AG10803 (cell line): ENCODE data around the gene ST6GALNAC3.

ENCODE experiments used
- DNase-seq: peaks from one replicate; pipeline ENCODE4 v3.0.0; 2010; ENCODE audit warnings: low read depth
- H3K4me3 ChIP-seq: 2 replicates; pipeline ENCODE4 v1.5.1; 2011; ENCODE audit warnings: mild to moderate bottlenecking, low read length, control low read depth
- CTCF ChIP-seq: conservative IDR thresholded peaks from 2 replicates; pipeline ENCODE4 v1.5.1; 2011; ENCODE audit warnings: mild to moderate bottlenecking, low read length, control low read depth, inconsistent platforms

The ST6GALNAC3 gene

GRCh38 chr1:76219366-76219818 lies 144.8 kb downstream of the ST6GALNAC3 start:
- TF ChIP-seq CTCF = no peak
- no peak for DNase-seq
- H3K4me3 ChIP-seq = no peak overlapping the region

- no peak overlapping the region for H3K4me3 ChIP-seq
- no peak for DNase-seq
- TF ChIP-seq CTCF = no peak
Observed at GRCh38 chr1:76224752-76225151, 150.2 kb downstream of the ST6GALNAC3 start.

- peak; percentile 8 for DNase-seq
- no peak for TF ChIP-seq CTCF
- no peak overlapping the region for H3K4me3 ChIP-seq
Observed at GRCh38 chr1:76225526-76225925, 151.0 kb downstream of the ST6GALNAC3 start.

- no peak for TF ChIP-seq CTCF
- DNase-seq = no peak
Observed at GRCh38 chr1:76227621-76228020, 153.1 kb downstream of the ST6GALNAC3 start.

GRCh38 chr1:76229279-76230005 lies 154.9 kb downstream of the ST6GALNAC3 start:
- TF ChIP-seq CTCF = no peak
- no peak for DNase-seq
- H3K4me3 ChIP-seq = no peak overlapping the region

More at GRCh38 chr1:76227621-76228020, 153.1 kb downstream of the ST6GALNAC3 start:
- H3K4me3 ChIP-seq = no peak overlapping the region

- no peak for TF ChIP-seq CTCF
- no peak overlapping the region for H3K4me3 ChIP-seq
- no peak for DNase-seq
Observed at GRCh38 chr1:76230842-76231281, 156.3 kb downstream of the ST6GALNAC3 start.

GRCh38 chr1:76231320-76231719 lies 156.8 kb downstream of the ST6GALNAC3 start:
- no peak for TF ChIP-seq CTCF
- DNase-seq = no peak
- no peak overlapping the region for H3K4me3 ChIP-seq
